Stomach (tissue), 4 donors: Measurements from ENCODE around the gene RO60.
A peak's percentile ranks its signal among the peaks of the same experiment; 100 is the strongest.

Source experiments
- EP300 ChIP-seq: sonication (generic); formaldehyde crosslinking; IDR thresholded peaks from one replicate; pipeline ENCODE4 v1.6.1; 2017; ENCODE audit warnings: antibody characterized with exemption
- POLR2AphosphoS5 ChIP-seq, 3 donors: sonication (generic); formaldehyde crosslinking; IDR thresholded peaks; one replicate each; pipeline ENCODE4 v1.6.1; 2016; ENCODE audit warnings: antibody characterized with exemption in 3 of 3
- TF ChIP-seq, protein P1 (sequence below), 7 experiments: fragments of 450-650 bp in 4 of 7; fragments of 200-600 bp in 3 of 7; sonication (generic) in 3 of 7; IDR thresholded peaks; one replicate each; pipeline ENCODE4 v1.5.1; 2016 to 2019; ENCODE audit warnings: antibody characterized with exemption in 7 of 7, control low read depth in 2 of 7, mild to moderate bottlenecking in 1 of 7

DNA sequence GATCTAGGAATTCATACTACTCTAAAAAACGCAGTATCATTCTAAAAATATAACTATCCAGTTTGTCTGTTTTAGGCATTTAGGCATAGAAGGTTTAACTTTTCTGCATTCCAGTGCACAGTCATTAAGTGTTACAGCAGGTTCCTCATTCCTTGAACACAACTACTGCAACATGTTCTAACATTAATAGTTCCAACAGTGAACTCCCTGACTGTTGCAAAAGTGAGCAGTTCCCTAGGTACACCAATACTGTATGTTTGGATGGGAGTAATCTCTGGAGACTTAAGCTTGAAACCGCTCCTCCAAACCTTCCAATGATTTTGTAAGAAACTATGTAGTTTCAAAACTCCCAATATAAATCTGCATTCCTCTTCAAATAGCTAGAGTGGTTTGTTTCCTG, 46.4 kb upstream of the RO60 start:
- TF ChIP-seq, protein P1, sequence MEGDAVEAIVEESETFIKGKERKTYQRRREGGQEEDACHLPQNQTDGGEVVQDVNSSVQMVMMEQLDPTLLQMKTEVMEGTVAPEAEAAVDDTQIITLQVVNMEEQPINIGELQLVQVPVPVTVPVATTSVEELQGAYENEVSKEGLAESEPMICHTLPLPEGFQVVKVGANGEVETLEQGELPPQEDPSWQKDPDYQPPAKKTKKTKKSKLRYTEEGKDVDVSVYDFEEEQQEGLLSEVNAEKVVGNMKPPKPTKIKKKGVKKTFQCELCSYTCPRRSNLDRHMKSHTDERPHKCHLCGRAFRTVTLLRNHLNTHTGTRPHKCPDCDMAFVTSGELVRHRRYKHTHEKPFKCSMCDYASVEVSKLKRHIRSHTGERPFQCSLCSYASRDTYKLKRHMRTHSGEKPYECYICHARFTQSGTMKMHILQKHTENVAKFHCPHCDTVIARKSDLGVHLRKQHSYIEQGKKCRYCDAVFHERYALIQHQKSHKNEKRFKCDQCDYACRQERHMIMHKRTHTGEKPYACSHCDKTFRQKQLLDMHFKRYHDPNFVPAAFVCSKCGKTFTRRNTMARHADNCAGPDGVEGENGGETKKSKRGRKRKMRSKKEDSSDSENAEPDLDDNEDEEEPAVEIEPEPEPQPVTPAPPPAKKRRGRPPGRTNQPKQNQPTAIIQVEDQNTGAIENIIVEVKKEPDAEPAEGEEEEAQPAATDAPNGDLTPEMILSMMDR (IDR thresholded peaks at IDR 0.05): no peak
- TF ChIP-seq EP300 (no peak), POLR2AphosphoS5 (IDR thresholded peaks at IDR 0.05) (peak in 1 of 3 donors; percentile 15)
